HG02938 (cell line): ENCODE results near the gene B4GALNT3.

ENCODE experiments used
- ATAC-seq: cut with Tn5 transposase; IDR thresholded peaks from one replicate; pipeline ENCODE4 v1.9.1; 2021; ENCODE audit warnings: mild to moderate bottlenecking, moderate library complexity; ENCODE audit not compliant: unreplicated experiment

The B4GALNT3 gene

DNA sequence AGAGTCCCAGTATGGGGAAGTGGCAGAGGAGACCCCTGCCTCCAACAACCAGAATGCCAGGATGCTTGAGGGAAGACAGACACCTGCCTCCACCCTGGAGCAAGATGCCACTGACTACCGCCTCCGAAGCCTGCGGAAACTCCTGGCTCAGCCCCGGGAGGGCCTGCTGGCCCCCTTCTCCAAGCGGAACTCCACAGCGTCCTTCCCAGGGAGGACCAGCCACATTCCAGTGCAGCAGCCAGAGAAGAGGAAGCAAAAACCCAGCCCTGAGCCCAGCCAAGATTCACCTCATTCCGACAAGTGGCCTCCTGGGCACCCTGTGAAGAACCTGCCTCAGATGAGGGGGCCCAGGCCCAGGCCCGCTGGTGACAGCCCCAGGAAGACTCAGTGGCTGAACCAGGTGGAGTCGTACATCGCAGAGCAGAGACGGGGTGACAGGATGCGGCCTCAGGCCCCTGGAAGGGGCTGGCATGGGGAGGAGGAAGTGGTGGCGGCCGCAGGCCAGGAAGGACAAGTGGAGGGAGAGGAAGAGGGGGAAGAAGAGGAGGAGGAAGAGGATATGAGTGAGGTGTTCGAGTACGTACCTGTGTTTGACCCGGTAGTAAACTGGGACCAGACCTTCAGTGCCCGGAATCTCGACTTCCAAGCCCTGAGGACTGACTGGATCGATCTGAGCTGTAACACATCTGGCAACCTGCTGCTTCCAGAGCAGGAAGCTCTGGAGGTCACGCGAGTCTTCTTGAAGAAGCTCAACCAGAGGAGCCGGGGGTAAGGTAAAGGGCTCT, 93.7 kb downstream of the B4GALNT3 start:
- ATAC-seq = no peak

DNA sequence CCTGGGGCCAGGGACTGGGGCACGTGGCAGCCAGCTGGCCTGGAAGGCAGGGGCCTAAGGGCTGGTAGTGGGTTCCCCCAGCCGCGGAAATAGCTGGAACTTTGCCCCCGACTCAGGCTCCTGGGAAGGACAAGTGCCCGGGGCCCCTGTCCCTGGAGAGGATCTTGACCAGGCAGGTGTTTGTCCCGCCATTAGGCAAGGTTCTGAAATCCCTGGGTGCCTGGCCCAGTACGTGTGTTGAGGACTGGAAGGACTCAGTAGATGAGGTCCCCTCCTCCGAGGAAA, 94.2 kb downstream of the B4GALNT3 start:
- ATAC-seq = no peak

DNA sequence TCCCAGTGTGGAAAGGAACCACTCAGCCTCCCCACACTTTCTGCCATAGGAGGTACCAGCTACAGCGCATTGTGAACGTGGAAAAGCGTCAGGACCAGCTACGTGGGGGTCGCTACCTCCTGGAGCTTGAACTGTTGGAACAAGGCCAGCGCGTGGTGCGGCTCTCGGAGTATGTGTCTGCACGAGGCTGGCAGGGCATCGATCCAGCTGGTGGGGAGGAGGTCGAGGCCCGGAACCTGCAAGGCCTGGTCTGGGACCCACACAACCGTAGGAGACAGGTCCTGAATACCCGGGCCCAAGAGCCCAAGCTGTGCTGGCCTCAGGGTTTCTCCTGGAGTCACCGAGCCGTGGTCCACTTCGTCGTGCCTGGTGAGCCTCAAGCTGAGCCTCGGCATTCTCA, 96.8 kb downstream of the B4GALNT3 start:
- no peak for ATAC-seq

DNA sequence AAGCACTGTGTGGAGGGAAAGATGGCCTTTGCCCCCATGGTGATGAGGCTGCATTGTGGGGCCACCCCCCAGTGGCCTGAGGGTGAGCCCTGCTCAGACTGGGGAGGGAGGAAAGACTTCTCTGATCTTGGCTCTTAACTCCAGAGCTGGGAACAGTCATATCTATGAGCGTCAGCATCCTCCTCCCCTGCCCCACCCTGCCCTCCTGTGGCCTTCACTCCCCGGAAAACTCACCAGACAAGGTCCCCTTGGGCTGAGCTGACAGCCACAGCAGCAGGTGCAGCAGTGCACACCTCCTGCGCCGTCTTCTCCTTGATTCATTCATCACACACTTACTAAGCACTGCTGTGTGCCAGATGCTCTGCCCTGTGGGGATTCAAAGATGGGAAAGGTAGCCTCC, 98.8 kb downstream of the B4GALNT3 start:
- ATAC-seq = no peak

DNA sequence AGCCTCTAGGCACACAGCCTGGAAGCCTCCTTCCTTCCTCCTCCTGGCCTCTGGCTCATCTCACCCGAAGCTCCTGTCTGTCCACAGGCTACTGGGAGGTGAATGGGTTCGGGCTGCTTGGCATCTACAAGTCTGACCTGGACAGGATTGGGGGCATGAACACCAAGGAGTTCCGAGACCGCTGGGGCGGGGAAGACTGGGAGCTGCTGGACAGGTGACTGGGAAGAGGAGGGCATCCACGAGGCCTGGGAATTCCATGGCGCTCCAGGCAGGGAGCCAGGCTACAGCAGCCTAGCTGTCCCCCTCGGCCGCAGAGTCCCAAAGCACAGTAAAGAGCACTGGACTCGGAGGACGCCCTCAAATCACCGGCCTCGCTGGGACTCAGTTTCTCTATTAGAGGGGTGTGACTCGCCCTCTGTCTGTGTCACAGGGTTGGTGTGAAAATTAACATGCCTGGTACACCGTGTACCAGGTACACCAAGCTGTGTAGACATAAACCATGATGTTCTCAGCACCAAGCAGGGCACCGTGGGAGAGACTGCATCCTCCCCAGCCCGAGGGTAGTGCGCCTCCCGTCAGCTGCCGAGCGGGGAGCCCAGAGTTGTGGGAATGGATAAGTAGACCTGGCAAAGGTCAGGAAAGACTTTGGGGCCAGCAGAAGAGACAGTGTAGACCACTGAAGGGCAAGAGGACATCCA, 99.6 kb downstream of the B4GALNT3 start:
- no peak for ATAC-seq

DNA sequence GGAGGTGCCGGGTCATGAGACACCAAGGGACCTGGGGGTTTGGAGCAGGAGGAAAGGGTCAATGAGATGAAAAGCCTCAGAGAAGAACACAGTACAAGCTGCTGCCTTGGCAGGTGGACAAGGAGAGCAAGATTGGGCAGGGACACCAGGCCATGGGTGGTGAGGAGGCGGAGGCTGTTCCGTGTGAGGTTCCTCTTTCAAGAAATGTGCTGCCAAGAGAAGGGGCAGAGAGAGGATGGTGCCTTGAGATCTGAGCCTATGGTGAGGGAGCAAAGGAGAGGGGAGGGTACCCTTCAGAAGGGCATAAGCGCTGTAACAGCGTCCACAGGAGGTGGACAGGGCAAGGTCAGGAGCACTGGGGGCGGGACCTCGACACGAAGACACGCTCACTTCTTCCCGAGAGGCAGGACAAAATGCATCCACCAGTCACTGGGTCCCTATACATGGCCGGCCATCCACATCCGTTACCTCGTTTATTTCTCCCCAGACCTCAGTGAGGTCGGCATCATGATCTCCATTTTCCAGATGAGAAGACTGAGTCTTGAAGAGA, 100.2 kb downstream of the B4GALNT3 start:
- ATAC-seq = no peak

DNA sequence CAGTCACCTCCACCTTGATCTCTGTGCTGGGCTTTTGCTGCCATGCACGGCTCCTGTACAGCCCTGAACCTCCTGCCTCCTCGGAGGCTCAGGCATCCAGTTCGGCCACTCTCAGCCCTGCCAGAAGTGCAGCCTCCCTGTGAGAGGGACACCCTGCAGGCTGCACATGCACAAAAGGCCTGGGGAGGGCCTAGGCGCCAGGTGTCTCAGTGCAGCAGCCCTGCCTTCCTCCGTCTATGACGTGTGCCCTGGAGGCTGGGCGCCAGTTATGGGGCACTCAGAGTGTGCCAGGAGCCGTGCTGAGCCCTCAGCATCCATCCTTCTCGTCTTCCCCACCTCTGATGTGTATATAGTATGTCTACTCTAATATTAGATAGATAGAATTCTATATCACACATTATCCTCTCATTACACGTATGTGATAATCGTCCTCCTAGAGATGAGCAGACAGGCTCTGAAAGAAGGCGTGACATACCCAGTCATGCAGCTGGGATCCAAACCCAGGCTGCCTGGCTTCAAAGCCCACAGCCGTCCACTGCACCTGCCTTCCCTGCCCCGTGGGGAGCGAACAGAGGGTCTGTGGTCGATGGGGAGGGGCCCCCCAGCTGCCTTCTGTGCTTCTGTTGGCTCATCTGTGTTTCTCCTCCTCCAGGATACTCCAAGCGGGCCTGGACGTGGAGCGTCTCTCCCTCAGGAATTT, 101.1 kb downstream of the B4GALNT3 start:
- ATAC-seq = no peak

DNA sequence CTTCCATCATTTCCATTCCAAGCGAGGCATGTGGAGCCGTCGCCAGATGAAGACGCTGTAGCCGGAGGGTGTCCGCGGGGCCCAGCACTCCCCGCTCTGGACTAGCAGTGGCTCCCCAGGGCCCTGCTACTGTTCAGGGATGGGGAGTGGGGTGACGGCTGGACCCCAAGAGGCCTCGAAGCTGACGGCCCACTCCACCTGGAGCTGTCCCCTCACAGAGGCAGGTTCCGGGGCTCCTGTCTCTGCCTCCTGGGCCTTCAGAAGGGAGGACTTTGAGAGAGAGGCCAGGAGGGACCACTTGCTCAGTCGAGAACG, 101.6 kb downstream of the B4GALNT3 start:
- no peak for ATAC-seq

DNA sequence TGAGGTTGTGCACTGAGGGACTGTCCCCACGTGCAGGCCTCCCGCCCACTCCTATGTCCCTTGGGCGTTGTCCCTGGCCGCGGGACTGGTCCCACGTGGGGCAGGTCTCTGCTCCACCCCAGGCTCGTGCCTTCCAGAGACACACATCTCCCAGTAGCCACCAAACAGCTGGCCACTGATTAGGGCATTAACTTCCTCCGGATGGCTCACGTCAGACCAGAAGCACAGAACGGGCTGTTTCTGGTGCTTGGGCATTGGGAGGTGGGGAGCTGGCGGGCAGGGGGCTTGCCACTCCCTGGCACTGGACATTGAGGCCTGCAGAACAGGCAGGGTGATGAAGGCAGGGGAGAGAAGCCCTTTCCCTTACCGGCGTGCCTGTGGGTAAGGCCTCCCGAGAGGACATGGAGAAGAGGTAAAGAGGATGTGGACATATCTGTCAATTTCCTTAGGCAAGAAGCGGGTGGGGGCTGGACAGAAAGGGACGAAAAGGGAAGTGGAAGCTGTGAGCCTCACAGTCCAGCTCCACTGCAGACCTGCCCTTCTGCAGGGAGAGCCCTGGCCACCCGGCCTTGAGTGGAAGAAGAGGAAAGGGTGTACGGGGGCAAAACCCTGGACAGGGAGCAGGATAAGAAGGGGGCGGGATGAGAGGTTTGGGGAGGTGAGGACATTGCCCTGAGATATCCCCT, 102.3 kb downstream of the B4GALNT3 start:
- ATAC-seq = no peak

DNA sequence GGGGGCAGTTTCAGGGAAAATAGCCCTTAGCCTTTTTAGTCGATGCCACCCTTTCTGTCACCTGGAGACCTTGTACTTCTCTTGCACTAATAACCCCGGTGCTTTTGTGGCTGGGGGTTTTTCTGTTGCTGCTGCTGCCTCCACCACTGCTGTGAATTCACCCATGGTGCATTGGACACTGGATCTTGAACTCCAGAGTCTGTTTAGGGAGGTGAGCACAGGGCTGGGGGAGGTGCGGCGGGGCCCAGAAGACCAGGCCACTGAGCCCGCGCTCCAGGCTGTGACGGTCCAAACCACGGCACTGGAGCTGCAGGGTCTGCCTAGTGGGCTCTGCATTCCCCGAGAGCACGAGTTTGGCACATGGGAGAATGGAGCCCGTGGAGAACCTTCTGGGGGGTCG, 102.9 kb downstream of the B4GALNT3 start:
- ATAC-seq = no peak

DNA sequence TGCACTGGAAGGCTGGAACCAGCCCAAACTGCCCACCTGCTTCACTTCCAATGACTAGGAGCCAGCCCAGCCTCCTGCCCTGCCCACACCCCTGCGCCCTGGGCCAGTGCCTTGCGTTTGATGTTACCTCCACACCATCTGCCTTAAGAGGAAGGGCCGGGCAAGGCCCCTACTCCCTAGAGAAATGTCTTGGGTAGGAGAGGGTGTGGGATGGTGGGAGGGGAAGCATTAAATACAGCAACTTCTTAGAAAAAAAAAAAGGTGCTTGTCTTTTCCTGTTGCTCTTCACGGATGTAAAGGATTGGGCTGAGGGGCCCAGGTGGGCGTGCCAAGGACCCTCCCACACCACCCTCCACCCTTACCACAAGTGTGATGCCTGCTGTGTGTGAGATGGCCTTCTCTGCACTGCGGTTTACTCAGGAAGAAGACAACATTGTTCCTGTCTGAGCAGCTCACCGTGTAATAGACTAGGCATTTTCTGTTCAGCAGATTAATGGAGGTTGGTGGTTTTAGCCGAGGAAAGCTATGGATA, 103.6 kb downstream of the B4GALNT3 start:
- no peak for ATAC-seq

DNA sequence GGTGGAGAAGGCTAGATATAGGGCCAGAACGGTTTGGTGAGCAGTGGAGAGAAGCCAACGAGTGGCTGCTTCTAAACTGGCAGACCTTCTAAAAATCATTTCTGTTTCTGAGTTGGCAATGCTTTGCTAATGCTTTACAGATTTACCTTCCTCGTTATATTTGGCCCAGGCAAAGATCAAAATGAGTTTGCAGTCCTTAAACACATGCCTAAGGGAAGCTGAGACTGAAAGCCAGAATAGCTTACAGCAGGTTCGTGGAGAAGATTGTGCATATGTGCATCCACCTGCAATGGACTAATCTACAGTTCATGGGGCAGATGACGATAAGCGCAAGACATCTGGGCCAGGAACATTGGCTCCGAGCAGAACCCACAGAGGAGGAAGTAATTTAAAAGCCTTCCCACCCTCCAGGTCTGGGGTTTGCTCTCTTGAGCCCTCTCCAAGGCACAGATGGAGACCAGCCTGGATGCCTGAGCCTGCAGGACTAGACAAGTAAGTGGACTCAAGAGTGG, 104.1 kb downstream of the B4GALNT3 start:
- ATAC-seq = no peak

DNA sequence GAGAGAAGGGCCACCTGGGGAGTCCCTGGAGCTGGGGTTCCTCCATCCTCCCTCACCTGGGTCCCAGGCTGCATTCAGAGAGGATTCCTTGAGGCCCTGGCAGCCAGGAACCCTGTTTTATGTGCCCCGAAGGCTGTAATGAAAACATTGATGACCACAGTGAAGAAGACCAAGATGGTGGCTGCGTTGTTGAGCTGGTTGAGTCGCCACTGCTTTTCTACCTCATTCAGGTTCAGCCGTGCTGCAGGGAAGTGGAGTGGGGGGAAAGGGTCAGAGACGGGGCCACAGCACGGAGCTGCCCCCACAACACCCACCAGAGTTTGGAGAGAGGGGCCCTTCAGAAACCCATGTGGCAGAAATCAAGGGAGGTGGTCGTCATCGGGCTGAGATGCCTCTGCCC, 105.4 kb downstream of the B4GALNT3 start:
- no peak for ATAC-seq

DNA sequence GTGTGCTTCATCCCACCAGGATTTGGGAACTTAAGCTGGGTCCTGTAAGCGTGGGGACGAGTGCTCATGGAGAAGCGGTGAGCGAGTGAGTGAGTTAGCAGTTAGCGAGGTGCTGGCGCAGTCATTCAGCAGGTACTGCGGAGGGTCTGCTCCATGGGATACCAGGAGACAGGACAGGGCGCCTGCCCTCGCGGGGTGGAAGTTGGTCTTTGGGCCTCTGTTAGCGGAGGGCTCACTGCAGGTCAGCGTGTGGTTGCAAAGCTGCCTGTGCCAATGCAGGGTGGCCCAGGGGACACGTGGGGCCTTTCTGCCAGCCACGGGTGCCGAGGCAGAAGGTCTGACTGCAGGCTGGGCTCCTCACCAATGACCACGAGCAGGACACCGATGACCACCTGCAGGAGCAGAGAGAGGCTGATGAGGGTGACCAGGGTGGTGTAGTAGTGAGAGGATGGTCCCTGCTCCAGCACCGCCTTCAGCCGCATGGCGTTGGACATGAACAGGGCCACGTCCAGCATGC, 105.9 kb downstream of the B4GALNT3 start:
- ATAC-seq = no peak

DNA sequence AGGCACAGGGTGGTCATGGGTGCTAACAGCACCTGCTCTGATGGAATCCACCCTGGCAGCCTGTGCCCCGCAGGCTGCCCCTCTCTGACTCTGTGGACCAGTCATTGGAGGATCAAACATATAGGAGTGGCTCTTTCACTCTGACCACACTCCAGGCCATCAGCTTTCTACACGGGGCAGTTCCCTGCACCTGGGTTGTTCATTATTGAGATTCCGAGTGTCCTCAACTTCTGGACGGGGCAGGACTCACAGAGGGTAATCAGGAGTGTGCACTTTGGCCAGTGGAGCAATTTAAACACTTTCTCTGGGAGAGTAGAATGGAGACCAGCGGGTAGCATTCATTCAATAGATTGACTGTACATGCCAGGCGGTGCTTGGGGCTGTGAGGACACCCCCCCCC, 108.7 kb downstream of the B4GALNT3 start:
- ATAC-seq = no peak

DNA sequence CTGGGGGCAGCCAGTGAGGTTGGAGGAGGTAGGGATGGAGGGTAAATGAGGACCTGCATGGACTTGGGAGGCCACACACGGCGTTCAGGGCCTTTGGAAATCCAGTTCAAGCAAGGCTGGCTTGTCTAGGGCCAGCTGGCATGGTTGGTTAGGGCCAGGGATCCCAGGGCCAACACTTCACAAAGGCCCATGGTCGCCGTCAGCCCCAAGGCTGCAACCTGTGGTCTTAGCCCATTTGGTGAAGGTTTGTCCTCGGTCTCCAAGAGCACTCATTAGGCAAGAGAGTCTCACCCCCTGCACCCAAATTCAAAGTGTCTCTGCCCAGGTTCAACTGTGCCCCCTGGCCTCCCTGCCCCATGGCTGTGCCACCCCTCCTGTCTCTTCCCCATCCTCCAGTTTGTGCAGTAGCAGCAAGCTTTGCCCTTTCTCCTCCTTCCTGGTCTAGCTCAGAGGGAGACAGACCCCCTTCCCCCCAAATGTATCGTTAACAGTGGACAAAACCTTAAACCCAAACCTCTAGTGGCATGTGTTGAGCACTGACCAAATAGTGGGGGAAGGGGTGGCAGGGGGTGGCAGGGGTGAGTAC, 109.4 kb downstream of the B4GALNT3 start:
- no peak for ATAC-seq

DNA sequence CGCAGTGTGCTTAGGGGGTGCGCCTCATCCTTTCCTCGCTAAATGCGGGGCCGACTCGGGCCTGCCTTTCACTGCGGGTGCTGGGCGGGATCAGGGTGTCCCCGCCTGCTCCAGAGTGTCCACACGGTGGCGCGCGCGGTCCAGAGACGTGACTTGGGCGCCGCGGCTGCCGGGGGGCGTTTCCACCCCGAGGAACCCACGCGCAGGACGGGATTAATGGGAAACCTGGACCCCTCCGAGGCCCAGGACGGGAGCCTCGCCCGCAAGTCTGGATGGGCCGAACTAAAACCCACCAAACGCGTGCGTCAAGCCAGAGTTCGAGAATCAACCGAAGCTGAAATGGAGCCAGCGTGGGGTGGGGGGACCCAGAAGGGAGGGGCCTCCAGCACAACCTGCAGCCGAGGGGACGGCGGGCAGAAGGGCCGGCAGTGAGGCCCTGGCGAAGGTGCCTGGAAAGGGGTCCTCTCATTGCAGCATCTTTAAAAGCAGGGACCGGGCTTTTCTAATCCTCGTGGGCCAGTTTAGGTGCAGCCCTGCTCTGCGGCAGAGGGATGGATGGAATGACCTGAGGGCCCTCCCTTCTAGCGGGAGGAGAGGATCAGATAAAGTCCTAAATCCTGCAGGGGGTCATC, 110.2 kb downstream of the B4GALNT3 start:
- ATAC-seq = peak; percentile 54

DNA sequence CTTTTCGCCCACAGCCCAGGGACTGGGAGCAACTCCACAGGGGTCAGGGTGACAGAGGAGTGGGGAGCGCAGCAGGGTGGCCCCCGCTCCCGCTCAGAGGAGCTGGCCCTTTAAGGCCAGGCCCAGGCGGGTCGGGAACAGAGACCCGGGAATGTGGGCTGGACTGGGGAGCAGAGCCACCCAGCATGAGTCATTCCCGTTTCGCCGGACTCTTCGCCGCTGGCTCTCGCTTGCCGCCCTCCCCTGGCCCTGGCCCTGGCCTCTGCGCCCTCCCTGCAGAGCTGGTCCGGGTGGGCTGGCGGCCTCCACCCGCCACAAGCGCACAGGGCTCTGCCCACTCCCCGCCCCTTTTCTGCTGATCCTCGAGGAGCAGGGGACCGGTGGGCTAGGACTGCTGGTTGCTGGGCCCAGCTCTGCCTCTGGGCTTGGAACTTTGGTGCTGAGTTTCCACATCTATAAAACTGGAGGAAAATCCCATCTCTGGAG, 110.7 kb downstream of the B4GALNT3 start:
- ATAC-seq = no peak

DNA sequence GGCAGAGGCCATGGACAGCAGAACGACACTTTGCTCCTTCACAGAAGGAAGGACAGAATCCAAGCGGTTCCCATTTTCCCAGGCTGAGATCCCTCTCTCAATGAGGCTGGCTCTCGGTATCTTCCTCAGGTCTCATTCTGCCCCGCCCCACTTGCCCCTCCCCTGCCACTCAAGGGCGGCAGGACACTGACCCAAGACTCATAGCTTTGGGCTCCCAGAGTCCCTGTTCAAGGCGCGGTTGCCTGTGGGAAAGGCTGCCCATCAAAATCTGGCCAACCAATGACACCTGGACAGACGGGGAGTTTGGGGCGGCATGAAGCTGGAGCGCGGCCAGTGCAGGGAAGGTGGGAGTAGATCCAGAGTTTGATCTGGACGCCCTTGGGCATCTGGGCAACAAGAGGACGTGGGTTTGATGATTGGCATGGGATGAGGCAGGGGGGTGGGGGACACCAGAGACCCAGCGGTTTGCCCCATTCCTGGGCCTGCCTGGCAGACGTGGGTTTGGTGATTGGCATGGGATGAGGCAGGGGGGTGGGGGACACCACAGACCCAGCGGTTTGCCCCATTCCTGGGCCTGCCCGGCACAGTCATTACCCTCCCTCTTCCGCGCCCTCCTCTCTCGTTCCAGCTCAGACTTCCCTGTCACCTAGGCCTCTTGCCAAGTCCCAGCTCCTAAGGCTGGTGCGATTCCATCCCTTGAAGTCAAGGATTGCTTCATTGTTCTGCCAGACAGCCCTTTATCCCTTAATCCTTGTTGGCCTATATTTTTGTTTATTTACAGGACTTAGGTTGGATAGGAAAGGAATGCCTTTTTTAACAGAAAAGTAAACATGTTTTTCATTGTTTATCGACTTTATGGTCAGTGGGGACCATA, 111.4 kb downstream of the B4GALNT3 start:
- no peak for ATAC-seq
